ENCODE measurements around the gene RALGPS2. TPM values are rescaled to one million over a fixed set of nuclear protein-coding genes. Genes with fewer than 3 reads are reported as not detected.
"Not testable (repeated sequence)": the region's sequence is repeated elsewhere in the genome, so short reads cannot be mapped to it uniquely, and the experiment has no call there.

Gene RALGPS2
- total RNA-seq, 1 experiment from 2014 or later: 19.3 TPM

DNA sequence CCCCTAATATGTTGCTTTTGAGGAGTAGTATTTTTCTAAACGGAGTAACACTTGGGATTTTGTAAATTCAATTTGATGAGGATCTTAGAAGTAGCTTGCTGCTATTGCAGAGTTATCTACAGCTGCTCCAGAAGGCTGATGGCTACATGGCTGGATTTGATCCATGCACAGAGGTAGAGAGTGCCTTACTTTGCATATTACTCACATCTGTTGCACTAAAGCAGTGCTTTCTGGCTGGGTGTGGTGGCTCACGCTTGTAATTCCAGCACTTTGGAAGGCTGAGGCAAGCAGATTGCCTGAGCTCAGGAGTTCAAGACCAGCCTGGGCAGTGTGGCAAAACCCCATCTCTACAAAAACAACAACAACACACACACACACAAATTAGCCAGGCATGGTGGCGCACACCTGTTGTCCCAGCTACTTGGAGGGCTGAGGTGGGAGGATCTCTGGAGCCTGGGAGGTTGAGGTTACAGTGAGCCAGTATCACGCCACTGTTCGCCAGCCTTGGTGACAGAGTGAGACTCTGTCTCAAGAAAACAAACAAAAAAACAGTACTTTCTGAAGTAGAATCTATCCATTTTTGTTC, 24.6 kb downstream of the RALGPS2 start:
- Histone ChIP-seq H3K9ac (ENCODE audit: low read length) (no peak overlapping the region), H3K27ac (ENCODE audit: low read length) (no peak overlapping the region), H3K36me3 (ENCODE audit: low read depth, low read length) (0 out of 2 replicates have a peak, but pooled peaks cover 3% of the 10 kb centered on the region), H2AFZ (ENCODE audit: low read length) (no peak overlapping the region), H4K20me1 (ENCODE audit: low read length) (no peaks in the 10 kb centered on the region), H3K4me1 (ENCODE audit: insufficient read depth, low read length) (peaks cover 3% of the 10 kb centered on the region; the same call in 1 of the 2 replicates), H3K9me3 (ENCODE audit: low read length) (no peaks in the 10 kb centered on the region), H3K4me3 (ENCODE audit: low read length) (no peak overlapping the region), H3K79me2 (ENCODE audit: low read length) (peaks cover 27% of the 10 kb centered on the region), H3K27me3 (ENCODE audit: low read length) (no peaks in the 10 kb centered on the region), H3F3A (ENCODE audit: low read length, unreplicated experiment) (no peaks in the 10 kb centered on the region), H3K4me2 (ENCODE audit: low read length) (no peak overlapping the region), H3K9me2 (replicated peaks; ENCODE audit: low read length) (no peaks in the 10 kb centered on the region)
- ATAC-seq (no peak), DNase-seq (no peak)
- no TSS peak for BruUV-seq (replicated peaks)
- TF ChIP-seq EZH2 (IDR thresholded peaks at IDR 0.05; ENCODE audit: low read length, unreplicated experiment) (no peak), EZH2phosphoT487 (IDR thresholded peaks at IDR 0.05; ENCODE audit: borderline replicate concordance, low read length) (no peak)
- TF ChIP-seq, protein P1, sequence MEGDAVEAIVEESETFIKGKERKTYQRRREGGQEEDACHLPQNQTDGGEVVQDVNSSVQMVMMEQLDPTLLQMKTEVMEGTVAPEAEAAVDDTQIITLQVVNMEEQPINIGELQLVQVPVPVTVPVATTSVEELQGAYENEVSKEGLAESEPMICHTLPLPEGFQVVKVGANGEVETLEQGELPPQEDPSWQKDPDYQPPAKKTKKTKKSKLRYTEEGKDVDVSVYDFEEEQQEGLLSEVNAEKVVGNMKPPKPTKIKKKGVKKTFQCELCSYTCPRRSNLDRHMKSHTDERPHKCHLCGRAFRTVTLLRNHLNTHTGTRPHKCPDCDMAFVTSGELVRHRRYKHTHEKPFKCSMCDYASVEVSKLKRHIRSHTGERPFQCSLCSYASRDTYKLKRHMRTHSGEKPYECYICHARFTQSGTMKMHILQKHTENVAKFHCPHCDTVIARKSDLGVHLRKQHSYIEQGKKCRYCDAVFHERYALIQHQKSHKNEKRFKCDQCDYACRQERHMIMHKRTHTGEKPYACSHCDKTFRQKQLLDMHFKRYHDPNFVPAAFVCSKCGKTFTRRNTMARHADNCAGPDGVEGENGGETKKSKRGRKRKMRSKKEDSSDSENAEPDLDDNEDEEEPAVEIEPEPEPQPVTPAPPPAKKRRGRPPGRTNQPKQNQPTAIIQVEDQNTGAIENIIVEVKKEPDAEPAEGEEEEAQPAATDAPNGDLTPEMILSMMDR (conservative IDR thresholded peaks at IDR 0.05; ENCODE audit: low read depth, low read length): no peak
- intact Hi-C loops (cut with micrococcal nuclease): no loop called here
- ChIA-PET POLR2A (ENCODE audit: unreplicated experiment) (no interaction called here), CTCF (no interaction called here)

DNA sequence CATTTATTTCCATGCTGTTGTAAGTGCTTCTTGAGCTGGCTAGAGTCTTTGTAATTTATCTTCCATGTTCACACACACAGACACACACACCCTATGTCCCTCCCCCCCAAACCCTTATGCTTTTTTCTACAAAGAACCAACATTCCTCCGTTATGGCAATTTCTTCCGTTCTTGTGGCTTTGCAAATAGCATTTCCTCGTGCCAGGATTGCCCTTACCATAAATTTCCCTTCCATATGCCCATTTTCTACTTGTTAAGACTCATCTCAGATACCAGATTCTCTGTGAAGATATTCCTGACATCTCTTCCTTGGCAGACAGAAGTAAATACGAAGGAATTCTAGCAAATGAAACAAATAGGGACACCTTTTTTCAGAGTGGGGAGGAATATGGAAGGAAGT, 26.0 kb downstream of the RALGPS2 start:
- no peaks in the 10 kb centered on the region for H3K9me3 ChIP-seq (ENCODE audit: low read length)
- peaks cover 3% of the 10 kb centered on the region; the same call in 1 of the 2 replicates for H3K4me1 ChIP-seq (ENCODE audit: insufficient read depth, low read length)
- ChIA-PET CTCF (no interaction called here), POLR2A (ENCODE audit: unreplicated experiment) (no interaction called here)
- H3K27me3 ChIP-seq (ENCODE audit: low read length): no peaks in the 10 kb centered on the region
- H2AFZ ChIP-seq (ENCODE audit: low read length): no peak overlapping the region
- intact Hi-C loops (cut with micrococcal nuclease): no loop called here
- 0 out of 2 replicates have a peak, but pooled peaks cover 3% of the 10 kb centered on the region for H3K36me3 ChIP-seq (ENCODE audit: low read depth, low read length)
- H3K4me2 ChIP-seq (ENCODE audit: low read length): no peak overlapping the region
- no peaks in the 10 kb centered on the region for H3F3A ChIP-seq (ENCODE audit: low read length, unreplicated experiment)
- H3K9me2 ChIP-seq (replicated peaks; ENCODE audit: low read length): no peaks in the 10 kb centered on the region
- H4K20me1 ChIP-seq (ENCODE audit: low read length): no peaks in the 10 kb centered on the region
- H3K79me2 ChIP-seq (ENCODE audit: low read length): peaks cover 41% of the 10 kb centered on the region
- DNase-seq (no peak), ATAC-seq (no peak)
- H3K9ac ChIP-seq (ENCODE audit: low read length): no peak overlapping the region
- no peak for TF ChIP-seq EZH2phosphoT487 (IDR thresholded peaks at IDR 0.05; ENCODE audit: borderline replicate concordance, low read length)
- TF ChIP-seq EZH2 (IDR thresholded peaks at IDR 0.05; ENCODE audit: low read length, unreplicated experiment): no peak
- TF ChIP-seq, protein P1 (conservative IDR thresholded peaks at IDR 0.05; ENCODE audit: low read depth, low read length): no peak
- no TSS peak for BruUV-seq (replicated peaks)
- H3K27ac ChIP-seq (ENCODE audit: low read length): no peak overlapping the region
- H3K4me3 ChIP-seq (ENCODE audit: low read length): no peak overlapping the region

DNA sequence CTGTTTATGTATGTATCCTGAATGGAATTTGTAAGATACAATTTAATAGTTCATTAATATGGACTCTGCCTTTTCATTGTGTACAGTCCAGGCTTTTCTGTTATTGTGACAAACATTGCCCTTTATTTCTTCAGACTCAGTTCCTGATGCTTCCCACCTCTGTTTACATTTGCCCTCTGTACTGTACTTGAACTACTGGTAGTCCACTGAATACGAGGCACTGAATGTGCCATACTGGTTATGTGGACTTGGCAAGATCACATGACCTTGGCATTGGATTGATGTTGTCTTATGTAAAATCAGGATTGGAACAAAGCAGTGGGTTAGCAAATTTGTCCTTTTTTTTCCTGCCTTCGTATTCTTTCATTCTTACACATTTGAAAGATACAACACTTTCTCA, 27.8 kb downstream of the RALGPS2 start:
- POLR2A ChIA-PET (ENCODE audit: unreplicated experiment): interaction anchor here (0.6 to 1.2 kb wide), 2 partner anchors 26 to 247 kb away, joined by 4 to 8 read pairs; no protein-coding TSS in a partner anchor
- no peak for ATAC-seq
- Histone ChIP-seq H3K4me2 (ENCODE audit: low read length) (no peak overlapping the region), H3K27ac (ENCODE audit: low read length) (no peak overlapping the region), H3K9me2 (replicated peaks; ENCODE audit: low read length) (no peaks in the 10 kb centered on the region), H4K20me1 (ENCODE audit: low read length) (no peaks in the 10 kb centered on the region), H2AFZ (ENCODE audit: low read length) (no peak overlapping the region), H3K4me3 (ENCODE audit: low read length) (no peak overlapping the region), H3K36me3 (ENCODE audit: low read depth, low read length) (no peaks in the 10 kb centered on the region), H3F3A (ENCODE audit: low read length, unreplicated experiment) (no peaks in the 10 kb centered on the region), H3K27me3 (ENCODE audit: low read length) (no peaks in the 10 kb centered on the region), H3K79me2 (ENCODE audit: low read length) (peaks cover 59% of the 10 kb centered on the region), H3K9ac (ENCODE audit: low read length) (no peak overlapping the region), H3K9me3 (ENCODE audit: low read length) (no peaks in the 10 kb centered on the region), H3K4me1 (ENCODE audit: insufficient read depth, low read length) (peaks cover 3% of the 10 kb centered on the region; the same call in 1 of the 2 replicates)
- intact Hi-C loops (cut with micrococcal nuclease): loop anchor here (1.0 kb wide), 1 partner anchor 210 kb away; no protein-coding TSS in a partner anchor
- TF ChIP-seq EZH2 (IDR thresholded peaks at IDR 0.05; ENCODE audit: low read length, unreplicated experiment) (no peak), EZH2phosphoT487 (IDR thresholded peaks at IDR 0.05; ENCODE audit: borderline replicate concordance, low read length) (no peak)
- TF ChIP-seq, protein P1 (conservative IDR thresholded peaks at IDR 0.05; ENCODE audit: low read depth, low read length): no peak
- no TSS peak for BruUV-seq (replicated peaks)
- DNase-seq: no peak
- CTCF ChIA-PET: no interaction called here

DNA sequence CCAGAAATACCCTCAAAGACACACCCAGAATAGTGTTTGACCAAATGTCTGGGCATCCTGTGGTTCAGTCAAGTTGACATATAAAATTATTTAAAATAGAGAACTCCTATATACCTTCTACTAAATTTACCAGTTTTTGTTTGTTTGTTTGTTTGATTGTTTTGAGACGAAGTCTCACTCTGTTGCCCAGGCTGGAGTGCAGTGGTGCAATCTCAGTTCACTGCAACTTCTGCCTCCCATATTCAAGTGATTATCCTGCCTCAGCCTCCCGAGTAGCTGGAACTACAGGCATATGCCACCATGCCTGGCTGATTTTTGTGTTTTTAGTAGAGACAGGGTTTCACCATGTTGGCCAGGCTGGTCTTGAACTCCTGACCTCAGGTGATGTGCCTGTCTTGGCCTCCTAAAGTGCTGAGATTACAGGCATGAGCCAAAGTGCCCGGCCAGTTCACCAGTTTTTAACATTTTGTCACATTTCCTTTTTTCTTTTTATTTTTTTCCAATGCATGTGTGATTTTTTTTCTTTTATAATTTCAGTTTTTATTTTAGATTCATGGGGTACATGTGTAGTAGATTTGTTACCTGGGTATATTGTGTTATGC, 29.7 kb downstream of the RALGPS2 start:
- H3K9ac ChIP-seq (ENCODE audit: low read length); H3K4me1 ChIP-seq (ENCODE audit: insufficient read depth, low read length); H3K27me3 ChIP-seq (ENCODE audit: low read length); H3K4me2 ChIP-seq (ENCODE audit: low read length); H3K36me3 ChIP-seq (ENCODE audit: low read depth, low read length); intact Hi-C loops (cut with micrococcal nuclease); DNase-seq; POLR2A ChIA-PET (ENCODE audit: unreplicated experiment); H3K4me3 ChIP-seq (ENCODE audit: low read length); CTCF ChIA-PET; H2AFZ ChIP-seq (ENCODE audit: low read length); H4K20me1 ChIP-seq (ENCODE audit: low read length); H3K9me3 ChIP-seq (ENCODE audit: low read length); H3K27ac ChIP-seq (ENCODE audit: low read length); H3K9me2 ChIP-seq (replicated peaks; ENCODE audit: low read length); ATAC-seq; H3F3A ChIP-seq (ENCODE audit: low read length, unreplicated experiment); BruUV-seq (replicated peaks): not testable (repeated sequence)
- peaks cover 70% of the 10 kb centered on the region for H3K79me2 ChIP-seq (ENCODE audit: low read length)

Measured in PC-3 (cell line).